MM.1S (cell line): ENCODE measurements around the gene PCMT1.

Experiments used
- DNase-seq: peaks from one replicate; pipeline ENCODE4 v3.0.0-alpha.2; 2015
- H2AFZ ChIP-seq: fragments of 300-600 bp; sonication (generic); 2 replicates; pipeline ENCODE4 v1.6.0; 2016; ENCODE audit warnings: antibody characterized with exemption, low read length
- H3F3A ChIP-seq: fragments of 300-600 bp; sonication (generic); 2 replicates; pipeline ENCODE4 v1.6.1; 2016; ENCODE audit warnings: mild to moderate bottlenecking, antibody characterized with exemption, low read length, moderate library complexity, mixed read lengths; ENCODE audit not compliant: insufficient read depth
- H3K27ac ChIP-seq: fragments of 300-600 bp; sonication (generic); 2 replicates; pipeline ENCODE4 v1.5.1; 2016; ENCODE audit warnings: mild to moderate bottlenecking, low read length
- H3K27me3 ChIP-seq: fragments of 300-600 bp; sonication (generic); replicated peaks from 2 replicates; pipeline ENCODE4 v1.6.0; 2016; ENCODE audit warnings: low read length; ENCODE audit not compliant: insufficient read depth
- H3K36me3 ChIP-seq: fragments of 300-600 bp; sonication (generic); replicated peaks from 2 replicates; pipeline ENCODE4 v1.6.1; 2016; ENCODE audit warnings: mild to moderate bottlenecking, low read length, mixed read lengths; ENCODE audit not compliant: insufficient read depth
- H3K4me1 ChIP-seq: fragments of 300-600 bp; sonication (generic); 2 replicates; pipeline ENCODE4 v1.6.1; 2016; ENCODE audit warnings: low read length, mixed read lengths
- H3K4me2 ChIP-seq: fragments of 300-600 bp; sonication (generic); 2 replicates; pipeline ENCODE4 v1.6.0; 2016; ENCODE audit warnings: low read depth, low read length
- H3K4me3 ChIP-seq: fragments of 300-600 bp; sonication (generic); 2 replicates; pipeline ENCODE4 v1.5.1; 2016; ENCODE audit warnings: low read length, mixed read lengths
- H3K79me2 ChIP-seq: fragments of 300-600 bp; sonication (generic); 2 replicates; pipeline ENCODE4 v1.6.1; 2016; ENCODE audit warnings: mixed run types, low read length, mixed read lengths
- H3K9ac ChIP-seq: fragments of 300-600 bp; sonication (generic); 2 replicates; pipeline ENCODE4 v1.6.1; 2016; ENCODE audit warnings: low read length, mixed read lengths
- H3K9me2 ChIP-seq: fragments of 300-600 bp; sonication (generic); replicated peaks from 2 replicates; pipeline ENCODE4 v1.6.1; 2016; ENCODE audit warnings: mild to moderate bottlenecking, low read length, mixed read lengths; ENCODE audit not compliant: insufficient read depth
- H3K9me3 ChIP-seq: fragments of 300-600 bp; sonication (generic); replicated peaks from 2 replicates; pipeline ENCODE4 v1.6.1; 2016; ENCODE audit warnings: mild to moderate bottlenecking, low read length, mixed read lengths; ENCODE audit not compliant: insufficient read depth
- H4K20me1 ChIP-seq: fragments of 300-600 bp; sonication (generic); 2 replicates; pipeline ENCODE4 v1.6.1; 2016; ENCODE audit warnings: mild to moderate bottlenecking, low read length, moderate library complexity, mixed read lengths; ENCODE audit not compliant: insufficient read depth
- CTCF ChIP-seq: fragments of 300-600 bp; sonication (generic); IDR thresholded peaks from 2 replicates; pipeline ENCODE4 v1.5.1; 2016; ENCODE audit warnings: antibody characterized with exemption, low read length, mixed read lengths
- EZH2 ChIP-seq: fragments of 300-600 bp; sonication (generic); optimal IDR thresholded peaks from 2 replicates; pipeline ENCODE3; 2017; ENCODE audit warnings: low read depth, mild to moderate bottlenecking, antibody characterized with exemption, low read length, mixed read lengths
- EZH2phosphoT487 ChIP-seq: fragments of 300-600 bp; sonication (generic); IDR thresholded peaks from 2 replicates; pipeline ENCODE4 v1.6.1; 2018; ENCODE audit warnings: antibody characterized with exemption, low read length

PCMT1 gene

GRCh38 chr6:149717588-149718458 is 31.7 kb upstream of the PCMT1 start, which contains the start of gene LATS1:
Gene LATS1 (minus strand): TSS chr6:149718101. CDS start chr6:149702126, 15,975 bp downstream.
- Histone ChIP-seq H3K4me3 (peak within 1 kb of the TSS; percentile 79), H3K27me3 (no peaks in the 10 kb centered on the region), H3K79me2 (peaks cover 48% of the 10 kb centered on the region), H3K36me3 (no peaks in the 10 kb centered on the region), H3K4me1 (no peaks in the 10 kb centered on the region), H3K9ac (peak within 1 kb of the TSS; percentile 90), H2AFZ (peak within 1 kb of the TSS; percentile 87), H3K4me2 (peak within 1 kb of the TSS; percentile 93), H3F3A (0 out of 2 replicates have a peak, but pooled peaks cover 2% of the 10 kb centered on the region), H3K27ac (peak within 1 kb of the TSS; percentile 69; the same call in 1 of the 2 replicates), H3K9me3 (no peaks in the 10 kb centered on the region), H4K20me1 (no peaks in the 10 kb centered on the region), H3K9me2 (no peaks in the 10 kb centered on the region)
- DNase-seq, result peak; percentile 72
- TF ChIP-seq EZH2, result no peak
- no peak for TF ChIP-seq CTCF
- no peak for TF ChIP-seq EZH2phosphoT487

DNA sequence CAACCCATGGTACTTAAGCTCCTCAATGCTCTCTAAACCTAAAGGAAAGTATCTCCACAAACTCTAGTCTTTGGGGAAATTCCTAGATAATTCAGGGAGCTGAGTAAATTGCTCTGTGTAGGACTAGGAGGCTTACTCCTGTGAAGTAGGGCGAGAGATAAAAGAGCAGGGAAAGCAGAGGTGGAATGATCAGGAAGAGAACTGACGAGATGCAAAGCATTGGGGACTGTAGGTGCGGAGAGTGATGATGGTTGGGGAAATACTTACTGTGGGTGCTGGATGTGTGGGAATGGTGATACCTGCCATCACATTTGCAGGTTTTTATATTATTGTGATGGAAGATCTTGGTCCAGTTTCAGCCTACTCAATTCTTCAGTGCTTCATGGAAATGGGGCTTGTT is 30.0 kb upstream of the PCMT1 start:
- DNase-seq, result no peak
- Histone ChIP-seq H3K4me3 (no peak overlapping the region), H3K9me2 (no peaks in the 10 kb centered on the region), H3K36me3 (no peaks in the 10 kb centered on the region), H3K9me3 (no peaks in the 10 kb centered on the region), H2AFZ (no peak overlapping the region), H3K9ac (no peak overlapping the region), H3K4me1 (no peaks in the 10 kb centered on the region), H4K20me1 (no peaks in the 10 kb centered on the region), H3F3A (0 out of 2 replicates have a peak, but pooled peaks cover 2% of the 10 kb centered on the region), H3K27me3 (no peaks in the 10 kb centered on the region), H3K27ac (no peak overlapping the region), H3K79me2 (peaks cover 33% of the 10 kb centered on the region), H3K4me2 (no peak overlapping the region)
- TF ChIP-seq EZH2 (no peak), CTCF (no peak), EZH2phosphoT487 (no peak)

DNA sequence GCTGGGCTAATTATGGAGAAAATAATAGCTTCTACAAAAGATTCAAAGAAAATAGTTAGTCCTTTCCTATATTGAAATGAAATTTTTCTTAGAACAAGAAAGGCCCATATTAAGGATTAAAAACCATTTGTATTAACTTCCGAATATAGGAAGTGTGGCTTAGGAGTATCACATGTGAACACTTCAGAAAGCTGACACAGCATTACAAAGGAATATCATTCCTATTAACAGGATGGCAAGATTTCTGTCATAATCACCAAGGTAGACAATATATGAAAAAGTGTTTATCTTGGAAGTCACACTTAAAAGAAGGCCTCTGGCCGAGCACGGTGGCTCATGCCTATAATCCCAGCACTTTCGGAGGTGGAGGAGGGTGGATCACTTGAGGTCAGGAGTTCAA is 26.3 kb upstream of the PCMT1 start:
- H3K4me2 ChIP-seq, result no peak overlapping the region
- no peaks in the 10 kb centered on the region for H3K79me2 ChIP-seq
- no peaks in the 10 kb centered on the region for H3F3A ChIP-seq
- no peak overlapping the region for H3K9ac ChIP-seq
- TF ChIP-seq EZH2phosphoT487 (no peak), CTCF (no peak), EZH2 (no peak)
- H3K9me2 ChIP-seq, result no peaks in the 10 kb centered on the region
- H3K4me1 ChIP-seq, result no peaks in the 10 kb centered on the region
- DNase-seq, result no peak
- H2AFZ ChIP-seq, result no peak overlapping the region
- H3K27me3 ChIP-seq, result no peaks in the 10 kb centered on the region
- no peaks in the 10 kb centered on the region for H3K36me3 ChIP-seq
- no peak overlapping the region for H3K27ac ChIP-seq
- H4K20me1 ChIP-seq, result no peaks in the 10 kb centered on the region
- no peak overlapping the region for H3K4me3 ChIP-seq
- H3K9me3 ChIP-seq, result no peaks in the 10 kb centered on the region
